ENCODE data around the gene STPG4.

GRCh38 chr2:47174733-47175361, 19.7 kb upstream of the STPG4 start:
- TF ChIP-seq CTCF (IDR thresholded peaks at IDR 0.05) (no peak), POLR2A (IDR thresholded peaks at IDR 0.05) (peak in 1 of 4 donors; percentile 5)
